Activated CD4-positive, alpha-beta T cell treated with anti-CD3 and anti-CD28 coated beads, Interleukin-2, amount 50 U/mL, for 24 hours (primary cell): ENCODE results near the gene PAX2.

ENCODE experiments used
- DNase-seq, 2 donors: peaks; one replicate each; pipeline ENCODE4 v3.0.0-alpha.2; 2020; ENCODE audit warnings: low read depth in 1 of 2, low spot score in 1 of 2

Gene PAX2

DNA sequence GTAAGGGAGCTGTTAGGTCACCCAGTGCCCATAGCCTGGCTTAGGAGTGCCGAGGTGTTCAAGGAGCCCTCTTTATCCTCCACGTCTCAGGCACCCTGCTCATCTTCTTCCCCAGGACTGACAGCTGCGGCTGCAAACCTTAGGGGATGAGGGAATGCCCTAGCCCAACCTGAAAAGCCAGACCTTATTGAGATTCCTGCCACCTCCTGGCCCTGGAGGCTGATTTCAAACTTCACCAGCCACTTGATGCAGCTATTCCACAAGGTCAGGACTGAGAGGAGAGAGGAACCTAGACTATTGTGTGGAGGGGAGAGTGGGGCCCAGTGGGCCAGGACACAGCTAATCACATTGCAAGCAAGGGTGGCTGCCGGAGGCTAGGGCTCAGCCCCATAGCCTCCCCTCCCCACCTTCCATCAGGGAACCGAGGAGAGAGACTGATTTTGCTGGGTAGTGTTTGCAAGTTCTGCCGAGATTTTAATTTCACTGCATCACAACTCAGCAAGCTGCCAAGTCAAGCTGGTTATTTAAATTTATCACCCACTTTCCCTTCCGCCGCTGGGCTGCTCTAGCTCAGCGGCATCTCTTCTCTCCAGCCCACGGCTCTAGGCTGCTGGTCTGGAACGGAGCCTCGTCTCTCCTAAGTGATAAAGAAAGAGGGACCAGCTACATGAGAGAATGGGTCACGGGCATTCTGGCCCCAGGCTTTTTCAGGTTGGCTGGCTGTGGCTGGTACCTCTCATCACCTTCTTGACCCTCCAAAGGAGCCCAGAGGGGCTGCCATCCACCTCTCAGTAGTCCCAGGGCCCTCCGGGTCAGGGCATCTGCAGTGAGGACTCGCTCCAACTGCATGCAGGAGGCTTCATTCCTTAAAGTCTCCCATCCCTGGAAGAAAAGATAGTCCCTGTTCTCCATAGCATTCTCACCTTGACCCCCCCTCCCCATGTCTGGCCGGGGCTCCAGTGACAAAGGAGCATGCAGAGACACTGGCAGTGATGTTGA, 66.7 kb downstream of the PAX2 start:
- DNase-seq, result no peak

DNA sequence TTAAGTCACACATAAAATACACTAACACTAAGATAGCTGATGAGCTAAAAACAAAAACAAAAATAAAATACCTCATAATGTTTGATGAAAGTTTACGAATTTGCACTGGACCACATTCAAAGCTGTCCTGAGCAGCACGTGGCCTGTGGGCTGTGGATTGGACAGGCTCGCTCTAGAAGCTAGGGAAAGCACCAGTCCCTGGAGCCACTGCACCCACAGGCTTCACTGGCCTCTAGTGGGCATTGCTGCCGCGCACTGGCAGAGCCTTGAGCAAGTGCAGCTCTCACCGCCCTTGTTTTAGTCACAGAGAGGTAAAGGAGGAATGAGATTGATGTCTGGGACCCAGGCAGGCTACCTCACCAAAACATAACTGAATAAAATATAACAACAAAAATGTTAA, 67.6 kb downstream of the PAX2 start:
- DNase-seq, result no peak

DNA sequence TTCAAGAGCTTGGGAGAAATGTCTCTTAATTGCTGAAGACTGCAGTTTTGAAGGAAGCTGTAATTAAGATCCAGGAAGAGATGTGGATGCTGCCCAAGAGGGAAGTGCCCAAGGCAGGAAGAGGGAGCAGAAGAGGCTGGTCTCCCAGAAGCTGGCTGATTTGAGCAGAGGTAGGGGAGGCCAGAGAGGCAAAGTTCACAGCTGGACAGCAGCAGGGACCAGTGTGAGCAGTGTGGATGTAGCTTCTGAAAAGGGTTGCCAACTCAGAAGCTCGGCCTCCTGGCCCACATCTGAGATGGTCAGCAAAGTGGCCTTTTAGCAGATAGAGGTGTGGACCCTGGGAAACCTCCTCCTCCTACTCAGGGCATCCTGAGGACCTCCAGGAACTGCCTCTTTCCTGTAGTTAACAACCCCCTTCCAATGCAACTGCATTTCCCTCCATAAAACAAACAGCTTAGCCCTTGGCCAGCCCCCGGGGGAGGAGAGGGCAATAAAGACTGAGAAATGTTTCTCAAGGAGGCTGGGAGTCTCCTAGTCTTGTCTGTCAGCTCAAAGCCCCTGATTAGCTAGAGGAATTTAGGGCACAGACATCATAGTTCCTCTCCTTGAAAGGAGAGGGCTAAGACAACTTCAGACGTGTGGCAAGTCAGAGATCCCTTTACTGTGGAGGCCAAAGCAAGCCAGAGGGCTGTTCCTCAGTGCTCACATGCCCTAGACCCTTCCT, 69.5 kb downstream of the PAX2 start:
- no peak for DNase-seq

DNA sequence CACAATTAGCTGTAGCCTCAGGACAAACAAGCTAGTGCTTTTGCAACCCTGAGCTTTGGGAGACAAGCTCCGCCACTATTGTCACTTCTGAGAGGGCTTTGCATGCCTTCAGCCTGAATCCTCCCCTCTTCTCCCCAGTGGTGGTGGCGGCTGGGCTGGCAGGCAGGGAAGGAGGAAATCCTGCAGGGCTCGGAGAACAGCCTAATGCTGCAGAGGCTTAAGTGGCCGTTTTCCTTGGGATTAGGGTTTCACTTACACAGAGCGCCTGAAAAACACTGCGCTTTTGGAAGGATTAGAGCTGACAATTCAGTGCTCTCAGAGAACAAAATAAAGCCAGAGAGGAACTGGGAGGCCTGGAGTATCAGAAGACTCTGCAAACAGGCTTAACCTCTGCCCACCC, 71.3 kb downstream of the PAX2 start:
- DNase-seq, result no peak

DNA sequence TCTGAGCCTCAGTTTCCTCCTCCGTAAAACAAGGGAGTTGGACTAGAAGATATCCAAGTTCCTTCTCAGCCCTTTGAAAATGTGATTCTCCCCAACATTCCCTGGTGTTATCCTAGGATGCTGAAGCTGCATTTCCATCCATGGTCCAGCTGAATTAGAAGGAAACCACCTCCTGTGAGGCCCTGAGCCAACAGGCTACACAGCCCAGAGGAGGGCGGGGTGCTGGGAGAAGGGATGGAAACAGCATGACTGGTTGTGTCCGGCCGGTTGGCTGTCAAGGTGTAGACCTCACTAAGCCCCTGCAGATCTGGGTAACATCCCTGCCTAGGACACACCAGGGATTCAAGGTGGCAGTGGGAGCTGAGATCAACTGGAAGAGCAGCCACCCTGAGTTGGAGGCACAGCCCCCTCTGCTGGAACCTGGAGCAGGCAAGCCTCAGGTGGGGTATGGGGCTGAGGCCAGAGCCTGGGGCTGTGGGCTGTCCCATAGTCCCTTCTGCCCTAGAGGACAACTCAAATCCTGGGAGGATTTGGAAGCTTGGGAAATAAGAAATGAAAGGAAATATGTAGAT, 72.0 kb downstream of the PAX2 start:
- no peak for DNase-seq

DNA sequence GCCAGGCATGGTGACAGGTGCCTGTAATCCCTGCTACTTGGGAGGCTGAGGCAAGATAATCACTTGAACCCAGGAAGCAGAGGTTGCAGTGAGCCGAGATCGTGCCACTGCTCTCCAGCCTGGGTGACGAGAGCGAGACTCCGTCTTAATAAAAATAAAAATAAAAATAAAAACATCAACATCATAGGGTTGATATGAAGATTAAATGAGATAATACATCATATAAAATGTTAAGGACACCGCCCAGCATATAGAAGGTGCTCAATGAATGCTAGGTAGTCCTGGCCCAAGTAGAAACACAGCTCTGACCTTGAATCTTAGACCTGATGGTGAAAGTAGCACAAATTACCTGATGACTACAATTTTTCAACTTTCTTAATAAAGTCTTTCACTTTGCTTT, 74.0 kb downstream of the PAX2 start:
- DNase-seq, result no peak

DNA sequence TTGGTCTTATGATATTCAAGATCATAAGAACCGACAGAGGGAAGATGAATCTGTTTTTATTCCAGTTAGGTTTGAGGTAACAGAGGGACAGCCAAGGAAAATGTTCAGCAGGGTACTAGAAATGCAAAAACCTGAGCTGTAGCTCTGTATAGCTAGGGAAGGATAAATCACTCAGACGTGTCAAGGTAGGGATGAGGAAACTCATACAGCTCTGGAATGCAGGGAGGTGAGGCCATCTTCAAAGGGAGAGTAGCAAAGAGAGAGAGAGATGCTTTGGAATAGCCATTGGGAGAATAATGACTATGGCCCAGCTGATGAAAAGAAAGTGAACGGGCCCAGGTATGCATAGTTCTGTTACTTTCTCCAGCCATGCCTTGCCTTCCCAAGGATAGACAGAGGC, 77.8 kb downstream of the PAX2 start:
- DNase-seq, result no peak

DNA sequence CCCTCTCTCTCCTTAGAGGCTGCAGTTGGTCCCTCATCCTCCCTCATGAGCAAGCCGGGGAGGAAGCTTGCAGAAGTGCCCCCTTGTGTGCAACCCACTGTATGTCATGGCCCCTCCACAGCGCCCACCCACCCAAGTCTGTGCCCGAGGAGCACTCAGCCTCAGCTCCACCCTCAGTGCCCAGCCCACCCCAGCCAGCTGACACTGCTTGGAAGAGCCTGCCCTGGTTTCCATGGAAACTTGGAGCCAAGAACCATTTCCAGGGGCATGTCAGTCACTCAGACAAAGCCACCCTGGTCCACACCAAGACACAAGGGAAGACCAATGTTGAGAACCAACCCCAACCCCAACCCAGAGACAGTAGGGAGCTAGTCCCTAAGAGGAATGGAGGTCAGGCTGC, 79.5 kb downstream of the PAX2 start:
- no peak for DNase-seq

DNA sequence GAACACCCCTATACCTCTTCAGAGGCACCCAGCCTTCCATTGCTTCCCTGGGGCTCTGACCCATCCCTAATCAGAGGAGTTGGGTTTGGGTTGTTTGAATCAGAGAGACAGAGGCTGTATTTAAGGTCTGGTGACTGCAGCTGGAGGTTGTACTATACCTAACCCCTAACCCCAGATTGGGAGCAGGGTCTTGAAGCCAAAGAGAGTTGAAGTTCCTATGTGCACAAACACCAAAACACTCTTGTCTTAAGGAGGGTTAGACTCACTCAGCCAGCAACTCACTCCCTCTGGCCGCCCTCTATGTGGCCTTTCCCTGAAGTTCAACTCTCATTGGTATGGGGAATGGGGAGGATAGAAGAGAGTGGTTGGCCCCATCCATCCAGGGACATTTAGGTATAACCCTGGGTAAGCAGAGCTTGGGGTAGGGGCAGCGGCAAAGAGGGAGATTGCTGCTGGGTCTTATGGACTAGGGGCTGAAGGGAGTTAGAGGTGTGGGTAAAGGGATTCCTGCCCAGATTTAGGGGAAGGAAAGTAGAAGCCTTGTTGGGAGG, 80.0 kb downstream of the PAX2 start:
- no peak for DNase-seq

DNA sequence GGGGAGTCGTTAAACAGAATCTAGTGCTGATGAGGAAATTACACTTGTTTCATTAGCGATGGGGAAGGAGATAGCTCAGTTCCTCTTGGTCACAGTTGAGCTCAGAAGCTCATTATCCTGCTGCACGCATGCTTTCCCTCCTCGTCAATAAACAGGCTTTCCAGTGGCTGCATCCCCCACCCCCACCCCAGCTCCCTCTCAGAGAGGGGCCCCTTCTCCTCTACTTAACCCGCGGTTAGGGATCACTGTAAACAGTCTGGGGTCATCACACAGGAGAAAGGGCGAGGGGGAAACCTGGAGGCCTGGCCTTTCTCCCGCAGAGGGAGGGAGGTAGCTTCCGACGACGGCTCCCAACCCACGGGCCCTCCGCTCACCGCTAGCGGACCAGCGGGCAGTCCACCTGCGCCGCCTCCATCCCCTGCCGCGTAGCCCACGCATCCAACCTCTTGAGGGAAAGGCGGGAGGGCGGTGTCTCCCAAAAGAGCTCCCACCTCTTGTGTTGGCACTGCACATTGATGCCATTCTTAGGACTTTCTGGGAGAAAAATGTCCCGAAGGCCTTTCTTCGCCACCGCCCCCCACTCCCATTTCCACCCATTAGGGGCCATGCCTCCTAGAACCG, 80.8 kb downstream of the PAX2 start:
- DNase-seq, result no peak

DNA sequence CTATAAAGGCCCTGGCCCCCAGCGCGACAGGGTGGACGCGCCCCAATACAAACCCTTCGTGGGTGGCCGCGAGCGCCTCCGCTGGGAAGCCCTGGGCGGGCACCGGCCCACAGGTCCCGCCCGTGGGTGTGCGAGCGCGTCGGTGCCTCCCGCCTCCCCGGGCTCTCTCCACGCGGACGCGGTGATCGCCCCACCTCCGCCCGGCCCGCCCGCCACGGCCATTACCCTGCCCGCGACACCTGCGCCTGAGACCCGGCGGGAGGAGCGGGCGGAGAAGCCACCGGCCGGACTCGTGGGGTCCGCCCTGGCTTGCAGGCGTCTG, 81.2 kb downstream of the PAX2 start:
- no peak for DNase-seq

DNA sequence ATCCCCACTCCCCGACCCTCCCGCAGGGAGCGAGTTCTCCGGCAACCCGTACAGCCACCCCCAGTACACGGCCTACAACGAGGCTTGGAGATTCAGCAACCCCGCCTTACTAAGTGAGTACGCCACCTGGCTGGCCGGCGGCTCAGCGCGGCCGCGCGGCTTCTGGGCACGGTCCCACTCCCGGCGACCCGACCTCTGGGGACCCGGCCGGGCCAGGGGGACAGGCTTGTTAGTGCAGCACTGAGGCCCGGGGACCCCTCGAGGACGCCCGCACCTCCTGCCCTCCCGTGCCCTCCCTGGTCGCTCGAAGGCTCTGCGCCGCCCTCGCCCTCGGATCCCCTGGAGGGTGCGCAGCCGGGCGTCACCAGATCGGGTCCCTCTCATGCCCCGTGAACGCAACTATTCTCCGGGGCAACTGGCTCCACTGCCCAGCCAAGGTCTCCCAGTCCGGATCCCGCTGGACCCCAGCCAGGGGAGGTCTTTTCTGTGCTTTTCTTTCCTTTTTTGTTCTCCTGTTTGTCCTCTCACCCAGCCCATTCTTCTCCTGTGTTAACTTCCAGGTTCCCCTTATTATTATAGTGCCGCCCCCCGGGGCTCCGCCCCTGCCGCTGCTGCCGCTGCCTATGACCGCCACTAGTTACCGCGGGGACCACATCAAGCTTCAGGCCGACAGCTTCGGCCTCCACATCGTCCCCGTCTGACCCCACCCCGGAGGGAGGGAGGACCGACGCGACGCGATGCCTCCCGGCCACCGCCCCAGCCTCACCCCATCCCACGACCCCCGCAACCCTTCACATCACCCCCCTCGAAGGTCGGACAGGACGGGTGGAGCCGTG, 81.8 kb downstream of the PAX2 start:
- no peak for DNase-seq

DNA sequence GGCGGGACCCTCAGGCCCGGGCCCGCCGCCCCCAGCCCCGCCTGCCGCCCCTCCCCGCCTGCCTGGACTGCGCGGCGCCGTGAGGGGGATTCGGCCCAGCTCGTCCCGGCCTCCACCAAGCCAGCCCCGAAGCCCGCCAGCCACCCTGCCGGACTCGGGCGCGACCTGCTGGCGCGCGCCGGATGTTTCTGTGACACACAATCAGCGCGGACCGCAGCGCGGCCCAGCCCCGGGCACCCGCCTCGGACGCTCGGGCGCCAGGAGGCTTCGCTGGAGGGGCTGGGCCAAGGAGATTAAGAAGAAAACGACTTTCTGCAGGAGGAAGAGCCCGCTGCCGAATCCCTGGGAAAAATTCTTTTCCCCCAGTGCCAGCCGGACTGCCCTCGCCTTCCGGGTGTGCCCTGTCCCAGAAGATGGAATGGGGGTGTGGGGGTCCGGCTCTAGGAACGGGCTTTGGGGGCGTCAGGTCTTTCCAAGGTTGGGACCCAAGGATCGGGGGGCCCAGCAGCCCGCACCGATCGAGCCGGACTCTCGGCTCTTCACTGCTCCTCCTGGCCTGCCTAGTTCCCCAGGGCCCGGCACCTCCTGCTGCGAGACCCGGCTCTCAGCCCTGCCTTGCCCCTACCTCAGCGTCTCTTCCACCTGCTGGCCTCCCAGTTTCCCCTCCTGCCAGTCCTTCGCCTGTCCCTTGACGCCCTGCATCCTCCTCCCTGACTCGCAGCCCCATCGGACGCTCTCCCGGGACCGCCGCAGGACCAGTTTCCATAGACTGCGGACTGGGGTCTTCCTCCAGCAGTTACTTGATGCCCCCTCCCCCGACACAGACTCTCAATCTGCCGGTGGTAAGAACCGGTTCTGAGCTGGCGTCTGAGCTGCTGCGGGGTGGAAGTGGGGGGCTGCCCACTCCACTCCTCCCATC, 82.7 kb downstream of the PAX2 start:
- no peak for DNase-seq

DNA sequence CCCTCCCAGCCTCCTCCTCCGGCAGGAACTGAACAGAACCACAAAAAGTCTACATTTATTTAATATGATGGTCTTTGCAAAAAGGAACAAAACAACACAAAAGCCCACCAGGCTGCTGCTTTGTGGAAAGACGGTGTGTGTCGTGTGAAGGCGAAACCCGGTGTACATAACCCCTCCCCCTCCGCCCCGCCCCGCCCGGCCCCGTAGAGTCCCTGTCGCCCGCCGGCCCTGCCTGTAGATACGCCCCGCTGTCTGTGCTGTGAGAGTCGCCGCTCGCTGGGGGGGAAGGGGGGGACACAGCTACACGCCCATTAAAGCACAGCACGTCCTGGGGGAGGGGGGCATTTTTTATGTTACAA, 83.3 kb downstream of the PAX2 start:
- no peak for DNase-seq

DNA sequence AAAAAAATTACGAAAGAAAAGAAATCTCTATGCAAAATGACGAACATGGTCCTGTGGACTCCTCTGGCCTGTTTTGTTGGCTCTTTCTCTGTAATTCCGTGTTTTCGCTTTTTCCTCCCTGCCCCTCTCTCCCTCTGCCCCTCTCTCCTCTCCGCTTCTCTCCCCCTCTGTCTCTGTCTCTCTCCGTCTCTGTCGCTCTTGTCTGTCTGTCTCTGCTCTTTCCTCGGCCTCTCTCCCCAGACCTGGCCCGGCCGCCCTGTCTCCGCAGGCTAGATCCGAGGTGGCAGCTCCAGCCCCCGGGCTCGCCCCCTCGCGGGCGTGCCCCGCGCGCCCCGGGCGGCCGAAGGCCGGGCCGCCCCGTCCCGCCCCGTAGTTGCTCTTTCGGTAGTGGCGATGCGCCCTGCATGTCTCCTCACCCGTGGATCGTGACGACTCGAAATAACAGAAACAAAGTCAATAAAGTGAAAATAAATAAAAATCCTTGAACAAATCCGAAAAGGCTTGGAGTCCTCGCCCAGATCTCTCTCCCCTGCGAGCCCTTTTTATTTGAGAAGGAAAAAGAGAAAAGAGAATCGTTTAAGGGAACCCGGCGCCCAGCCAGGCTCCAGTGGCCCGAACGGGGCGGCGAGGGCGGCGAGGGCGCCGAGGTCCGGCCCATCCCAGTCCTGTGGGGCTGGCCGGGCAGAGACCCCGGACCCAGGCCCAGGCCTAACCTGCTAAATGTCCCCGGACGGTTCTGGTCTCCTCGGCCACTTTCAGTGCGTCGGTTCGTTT, 83.9 kb downstream of the PAX2 start:
- no peak for DNase-seq

DNA sequence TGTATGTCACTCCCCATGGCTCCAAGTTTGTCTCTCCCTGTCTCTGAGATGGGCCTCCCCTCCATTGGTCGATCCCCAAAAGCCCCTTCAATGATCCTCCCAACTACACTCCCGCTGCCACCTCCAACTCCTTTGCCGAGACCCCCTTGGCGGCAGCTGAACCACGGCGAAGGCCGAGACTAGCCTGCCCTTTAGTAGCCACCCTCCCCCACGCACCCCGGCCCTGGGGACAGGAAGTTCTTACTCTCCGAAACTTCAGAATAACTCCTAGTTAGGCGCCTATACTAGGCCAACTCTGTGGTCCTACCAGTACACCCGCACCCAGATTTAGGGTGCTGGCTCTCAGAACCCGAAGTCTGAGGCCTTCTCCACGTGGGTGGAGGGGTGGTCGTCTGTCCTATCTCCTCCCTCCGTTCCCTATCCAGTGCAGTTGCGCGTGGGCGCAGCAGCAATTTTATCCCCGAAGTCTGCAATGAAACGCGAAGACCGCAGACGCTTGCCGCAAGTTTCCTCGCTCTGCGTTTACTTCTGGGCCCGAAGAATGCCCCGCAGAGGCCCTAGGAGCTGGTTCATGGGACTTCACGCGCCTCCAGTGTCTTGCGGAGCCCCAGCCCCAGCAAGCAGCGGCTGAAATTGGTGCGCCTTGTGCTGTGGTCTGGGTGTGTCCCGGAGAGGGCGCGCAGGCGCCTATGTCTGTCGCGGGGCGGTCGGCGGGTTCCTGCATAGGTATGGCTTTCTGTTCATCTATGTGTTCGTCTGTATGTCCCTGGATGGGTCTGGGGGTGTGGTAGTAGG, 84.7 kb downstream of the PAX2 start:
- no peak for DNase-seq

DNA sequence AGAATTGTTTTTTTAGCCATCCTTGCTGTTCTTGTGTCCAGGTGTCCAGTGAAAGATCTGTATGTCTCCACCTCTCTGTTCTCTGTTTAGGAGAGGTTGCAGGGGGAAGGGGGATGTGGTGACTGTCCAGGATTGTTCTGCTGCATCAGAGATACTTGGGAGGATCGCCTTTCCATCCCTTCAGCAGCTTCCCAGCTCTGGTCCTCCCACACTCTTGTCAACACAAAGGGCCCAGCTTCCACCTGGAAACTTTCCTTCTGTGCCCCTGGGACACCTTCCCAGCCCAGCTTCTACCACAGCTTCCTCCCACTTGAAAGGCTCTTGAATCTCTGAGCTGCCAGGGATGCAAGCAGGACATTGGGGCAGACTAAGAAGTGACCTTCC, 85.3 kb downstream of the PAX2 start:
- no peak for DNase-seq

DNA sequence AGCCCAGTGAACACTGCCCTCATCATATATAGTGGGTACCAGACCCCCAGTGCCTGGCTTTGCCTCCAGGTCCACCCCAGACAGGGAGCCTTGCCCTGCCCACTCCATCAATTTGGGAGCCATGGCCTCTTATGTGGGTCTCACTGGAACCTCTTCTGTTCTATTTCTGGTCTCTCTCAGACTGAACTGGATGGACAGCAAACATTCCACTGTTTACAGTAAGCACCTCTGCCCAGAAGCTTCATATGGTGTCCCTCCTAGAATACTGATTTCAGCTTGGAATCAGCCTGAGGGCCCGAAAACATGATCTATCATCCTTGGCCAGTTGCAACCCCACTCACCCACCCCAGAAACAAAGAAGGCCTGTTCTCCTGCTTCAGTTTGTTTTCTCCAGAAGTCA, 86.4 kb downstream of the PAX2 start:
- no peak for DNase-seq
